Measurements from ENCODE around the gene TBCEL. TPM values are rescaled to one million over a fixed set of nuclear protein-coding genes. Genes with fewer than 3 reads are reported as not detected.

Gene TBCEL
- total RNA-seq, 1 experiment from 2014 or later: 23.2 TPM

- no TSS peak for BruUV-seq (replicated peaks)
- Histone ChIP-seq H3K27ac (ENCODE audit: low read length) (no peak overlapping the region), H3K9me3 (ENCODE audit: control insufficient read depth, insufficient read depth, low read depth, low read length) (no peaks in the 10 kb centered on the region), H3K27me3 (ENCODE audit: control insufficient read depth, insufficient read depth, low read length) (no peaks in the 10 kb centered on the region), H3K36me3 (ENCODE audit: control insufficient read depth, insufficient read depth, low read length) (peaks cover 19% of the 10 kb centered on the region), H3K4me1 (ENCODE audit: control insufficient read depth, insufficient read depth, low read length) (no peaks in the 10 kb centered on the region), H3K4me3 (ENCODE audit: low read depth in 2 of 2, low read length in 2 of 2) (no peak overlapping the region)
- intact Hi-C loops (cut with micrococcal nuclease; ENCODE audit: unreplicated experiment) (no loop called here), in situ Hi-C loops (cut with HindIII; ENCODE audit: low pct_unique_long_range_greater_than_20kb, low sequenced_read_pairs) (no loop called here)
- POLR2A ChIA-PET: no interaction called here
- CTCF ChIA-PET: no interaction called here
- DNase-seq (ENCODE audit: low read depth, low spot score): no peak
- TF ChIP-seq TCF7L2 (IDR thresholded peaks at IDR 0.05; ENCODE audit: low read depth, low read length) (no peak), CTCF (IDR thresholded peaks at IDR 0.05) (no peak), SIN3A (IDR thresholded peaks at IDR 0.05; ENCODE audit: borderline replicate concordance, insufficient read depth, low read depth, low read length) (no peak), POLR2AphosphoS5 (IDR thresholded peaks at IDR 0.05; ENCODE audit: low read depth, low read length) (no peak), REST (IDR thresholded peaks at IDR 0.05; ENCODE audit: insufficient read depth in 1 of 2, low read depth in 2 of 2, low read length in 1 of 2) (no peak)
- ATAC-seq: no peak
Observed at GRCh38 chr11:121058941-121059340, 35.0 kb downstream of the TBCEL start.

DNA sequence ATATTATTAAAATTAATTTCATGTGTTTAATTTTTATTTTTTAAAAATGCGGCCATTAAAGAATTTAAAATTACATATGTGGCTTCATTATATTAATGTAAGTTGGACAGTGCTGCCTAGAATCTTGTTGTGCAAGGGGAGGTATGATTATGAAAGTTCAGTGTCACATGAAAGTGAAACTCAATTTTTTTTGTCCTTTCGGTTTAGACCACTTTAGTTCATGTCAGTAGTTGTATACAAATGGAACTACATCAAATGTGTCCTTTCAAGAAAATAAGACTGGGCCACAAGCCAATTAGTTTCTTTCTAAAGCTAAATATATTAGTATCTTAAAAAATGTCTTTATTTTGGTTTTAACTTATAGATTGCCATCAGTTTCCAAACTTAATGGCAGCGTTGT, 35.7 kb downstream of the TBCEL start:
- no peak for DNase-seq (ENCODE audit: low read depth, low spot score)
- TF ChIP-seq REST (IDR thresholded peaks at IDR 0.05; ENCODE audit: insufficient read depth in 1 of 2, low read depth in 2 of 2, low read length in 1 of 2) (no peak), CTCF (IDR thresholded peaks at IDR 0.05) (no peak), POLR2AphosphoS5 (IDR thresholded peaks at IDR 0.05; ENCODE audit: low read depth, low read length) (no peak), SIN3A (IDR thresholded peaks at IDR 0.05; ENCODE audit: borderline replicate concordance, insufficient read depth, low read depth, low read length) (no peak), TCF7L2 (IDR thresholded peaks at IDR 0.05; ENCODE audit: low read depth, low read length) (no peak)
- H3K27me3 ChIP-seq (ENCODE audit: control insufficient read depth, insufficient read depth, low read length): no peaks in the 10 kb centered on the region
- CTCF ChIA-PET: no interaction called here
- no peak overlapping the region for H3K27ac ChIP-seq (ENCODE audit: low read length)
- no peaks in the 10 kb centered on the region for H3K4me1 ChIP-seq (ENCODE audit: control insufficient read depth, insufficient read depth, low read length)
- BruUV-seq (replicated peaks): no TSS peak
- ATAC-seq: no peak
- POLR2A ChIA-PET: no interaction called here
- intact Hi-C loops (cut with micrococcal nuclease; ENCODE audit: unreplicated experiment) (no loop called here), in situ Hi-C loops (cut with HindIII; ENCODE audit: low pct_unique_long_range_greater_than_20kb, low sequenced_read_pairs) (no loop called here)
- no peak overlapping the region for H3K4me3 ChIP-seq (ENCODE audit: low read depth in 2 of 2, low read length in 2 of 2)
- peaks cover 18% of the 10 kb centered on the region for H3K36me3 ChIP-seq (ENCODE audit: control insufficient read depth, insufficient read depth, low read length)
- H3K9me3 ChIP-seq (ENCODE audit: control insufficient read depth, insufficient read depth, low read depth, low read length): no peaks in the 10 kb centered on the region

All from Panc1 (cell line).